ENCODE results near the gene RFTN1. TPM values are rescaled to one million over a fixed set of nuclear protein-coding genes. Genes with fewer than 3 reads are reported as not detected.

Gene RFTN1
- total and polyA plus RNA-seq, 2 experiments from 2014 or later = 3.3 to 7.2 TPM

GRCh38 chr3:16528106-16528505 lies 14.6 kb upstream of the RFTN1 start:
- peaks cover 8% of the 10 kb centered on the region for H3K27me3 Mint-ChIP-seq (ENCODE audit: insufficient read depth, low read depth, poor library complexity)
- Histone ChIP-seq H3K27ac (ENCODE audit: low read depth) (no peak overlapping the region), H3K79me2 (replicated peaks; ENCODE audit: insufficient read depth) (no peaks in the 10 kb centered on the region), H4K20me1 (replicated peaks; ENCODE audit: insufficient read depth) (no peaks in the 10 kb centered on the region), H3K36me3 (ENCODE audit: insufficient read depth) (peaks cover 6% of the 10 kb centered on the region; the same call in 1 of the 2 replicates), H3K4me3 (no peak overlapping the region), H3F3A (replicated peaks; ENCODE audit: low read depth) (no peaks in the 10 kb centered on the region), H3K27me3 (ENCODE audit: insufficient read depth) (no peaks in the 10 kb centered on the region), H3K4me1 (ENCODE audit: insufficient read depth) (peaks cover 3% of the 10 kb centered on the region; the same call in 1 of the 2 replicates), H3K9me2 (ENCODE audit: insufficient read depth) (peaks cover 15% of the 10 kb centered on the region; the same call in 1 of the 2 replicates), H2AFZ (no peak overlapping the region), H3K4me2 (no peak overlapping the region)
- H3K4me1 Mint-ChIP-seq = 0 out of 3 replicates have a peak, but pooled peaks cover under 1% of the 10 kb centered on the region
- H3K36me3 Mint-ChIP-seq (ENCODE audit: low read depth) = no peaks in the 10 kb centered on the region
- ATAC-seq (no peak), DNase-seq (ENCODE audit: low spot score) (no peak)
- H3K27ac Mint-ChIP-seq = no peak overlapping the region
- H3K9me3 Mint-ChIP-seq = no peaks in the 10 kb centered on the region
- TF ChIP-seq EZH2 (IDR thresholded peaks at IDR 0.05; ENCODE audit: low read depth, unreplicated experiment) (no peak), CREB1 (CRISPR knock-in tag; IDR thresholded peaks at IDR 0.05; ENCODE audit: low read depth) (no peak), JUNB (IDR thresholded peaks at IDR 0.05; ENCODE audit: unreplicated experiment) (no peak), ZNF114 (CRISPR knock-in tag; IDR thresholded peaks at IDR 0.05) (no peak), EZH2phosphoT487 (IDR thresholded peaks at IDR 0.05; ENCODE audit: unreplicated experiment) (no peak), POLR2AphosphoS5 (IDR thresholded peaks at IDR 0.05; ENCODE audit: low read depth) (no peak), ZNF331 (CRISPR knock-in tag; IDR thresholded peaks at IDR 0.05; ENCODE audit: low read depth) (no peak), STAT1 (IDR thresholded peaks at IDR 0.05; ENCODE audit: unreplicated experiment) (no peak), ETS1 (IDR thresholded peaks at IDR 0.05) (no peak), NANOG (IDR thresholded peaks at IDR 0.05; ENCODE audit: borderline replicate concordance) (no peak), ZNF462 (CRISPR knock-in tag; IDR thresholded peaks at IDR 0.05) (no peak), CTCF (conservative IDR thresholded peaks at IDR 0.05; ENCODE audit: low read depth in 2 of 2) (no peak), REST (IDR thresholded peaks at IDR 0.05; ENCODE audit: unreplicated experiment) (no peak)
- H3K4me3 Mint-ChIP-seq = no peak overlapping the region

Measured in GM23338 (cell line).